ENCODE measurements around the gene ZNF469. TPM values are rescaled to one million over a fixed set of nuclear protein-coding genes. Genes with fewer than 3 reads are reported as not detected.

Gene ZNF469
- total and polyA plus RNA-seq, 2 donors (not counting 3 experiments of a cell fraction or from before 2014, with no cell fraction given), result 0.90 to 5.7 TPM

- DNase-seq (ENCODE audit: low read depth, low spot score), result no peak
- H3K27ac ChIP-seq (ENCODE audit: insufficient read depth, low read depth, low read length), result no peak overlapping the region
- CTCF ChIA-PET, result interaction anchor here (0.9 to 2.0 kb wide), 5 partner anchors 10 to 444 kb away, joined by 3 to 14 read pairs (median 3); partner anchors contain the start of gene ZNF469
- no TSS peak for BruUV-seq (replicated peaks)
- no peak overlapping the region for H3K9ac ChIP-seq (replicated peaks; ENCODE audit: extremely low read depth, insufficient read depth, low read length)
- H4K20me1 ChIP-seq (replicated peaks; ENCODE audit: control insufficient read depth, extremely low read depth, insufficient read depth, low read length), result no peaks in the 10 kb centered on the region
- no peaks in the 10 kb centered on the region for H3K27me3 ChIP-seq (ENCODE audit: control insufficient read depth in 2 of 2, insufficient read depth in 2 of 2, low read length in 2 of 2)
- POLR2A ChIA-PET, result interaction anchor here (0.9 kb wide), 1 partner anchor 477 kb away, joined by 3 read pairs; the partner anchor contains the start of gene BANP
- no peaks in the 10 kb centered on the region for H3K9me3 ChIP-seq (replicated peaks; ENCODE audit: control insufficient read depth, insufficient read depth, low read length)
- H3K79me2 ChIP-seq (ENCODE audit: control insufficient read depth, insufficient read depth, low read length), result peaks cover 7% of the 10 kb centered on the region
- H3K4me1 ChIP-seq (ENCODE audit: control insufficient read depth, extremely low read depth, insufficient read depth, low read length), result peaks cover 13% of the 10 kb centered on the region
- TF ChIP-seq EZH2 (IDR thresholded peaks at IDR 0.05; ENCODE audit: borderline replicate concordance, low read depth, low read length, severe bottlenecking) (no peak), MYC (IDR thresholded peaks at IDR 0.05; ENCODE audit: low read depth, low read length) (no peak), POLR2A (IDR thresholded peaks at IDR 0.05; ENCODE audit: low read depth, low read length) (no peak)
- TF ChIP-seq, protein P1, sequence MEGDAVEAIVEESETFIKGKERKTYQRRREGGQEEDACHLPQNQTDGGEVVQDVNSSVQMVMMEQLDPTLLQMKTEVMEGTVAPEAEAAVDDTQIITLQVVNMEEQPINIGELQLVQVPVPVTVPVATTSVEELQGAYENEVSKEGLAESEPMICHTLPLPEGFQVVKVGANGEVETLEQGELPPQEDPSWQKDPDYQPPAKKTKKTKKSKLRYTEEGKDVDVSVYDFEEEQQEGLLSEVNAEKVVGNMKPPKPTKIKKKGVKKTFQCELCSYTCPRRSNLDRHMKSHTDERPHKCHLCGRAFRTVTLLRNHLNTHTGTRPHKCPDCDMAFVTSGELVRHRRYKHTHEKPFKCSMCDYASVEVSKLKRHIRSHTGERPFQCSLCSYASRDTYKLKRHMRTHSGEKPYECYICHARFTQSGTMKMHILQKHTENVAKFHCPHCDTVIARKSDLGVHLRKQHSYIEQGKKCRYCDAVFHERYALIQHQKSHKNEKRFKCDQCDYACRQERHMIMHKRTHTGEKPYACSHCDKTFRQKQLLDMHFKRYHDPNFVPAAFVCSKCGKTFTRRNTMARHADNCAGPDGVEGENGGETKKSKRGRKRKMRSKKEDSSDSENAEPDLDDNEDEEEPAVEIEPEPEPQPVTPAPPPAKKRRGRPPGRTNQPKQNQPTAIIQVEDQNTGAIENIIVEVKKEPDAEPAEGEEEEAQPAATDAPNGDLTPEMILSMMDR (IDR thresholded peaks at IDR 0.05; ENCODE audit: extremely low read depth in 1 of 2, insufficient read depth in 1 of 2, low read depth in 1 of 2, low read length in 2 of 2), result no peak
- intact Hi-C loops (cut with micrococcal nuclease), result no loop called here
- H3K4me3 ChIP-seq (replicated peaks in 1 of 3; ENCODE audit: insufficient read depth in 1 of 3, low read depth in 1 of 3, low read length in 3 of 3), result no peak overlapping the region
- dilution Hi-C loops (cut with MboI; ENCODE audit: extremely low pct_ligation_motif_present, low sequenced_read_pairs), result no loop called here
- H3K9me1 ChIP-seq (replicated peaks; ENCODE audit: control insufficient read depth, extremely low read depth, insufficient read depth, low read length), result no peaks in the 10 kb centered on the region
- no peak overlapping the region for H3K4me2 ChIP-seq (ENCODE audit: insufficient read depth, low read length)
- H3K36me3 ChIP-seq (ENCODE audit: control insufficient read depth in 2 of 2, extremely low read depth in 1 of 2, insufficient read depth in 2 of 2, low read length in 2 of 2), result no peaks in the 10 kb centered on the region
- no peak overlapping the region for H2AFZ ChIP-seq (ENCODE audit: low read depth, low read length)
- FAIRE-seq, result no peak
Observed at GRCh38 chr16:88428156-88428555, 45.4 kb downstream of the ZNF469 start.

GRCh38 chr16:88428616-88429386 lies 46.0 kb downstream of the ZNF469 start:
- no peak for DNase-seq (ENCODE audit: low read depth, low spot score)
- no peak overlapping the region for H2AFZ ChIP-seq (ENCODE audit: low read depth, low read length)
- H3K9ac ChIP-seq (replicated peaks; ENCODE audit: extremely low read depth, insufficient read depth, low read length), result no peak overlapping the region
- intact Hi-C loops (cut with micrococcal nuclease), result no loop called here
- H3K79me2 ChIP-seq (ENCODE audit: control insufficient read depth, insufficient read depth, low read length), result peaks cover 7% of the 10 kb centered on the region
- H3K9me1 ChIP-seq (replicated peaks; ENCODE audit: control insufficient read depth, extremely low read depth, insufficient read depth, low read length), result no peaks in the 10 kb centered on the region
- ChIA-PET POLR2A (no interaction called here), CTCF (interaction anchor here (0.9 to 2.0 kb wide), 5 partner anchors 9 to 444 kb away, joined by 3 to 14 read pairs (median 4); no protein-coding TSS in a partner anchor)
- H3K9me3 ChIP-seq (replicated peaks; ENCODE audit: control insufficient read depth, insufficient read depth, low read length), result no peaks in the 10 kb centered on the region
- peaks cover 13% of the 10 kb centered on the region for H3K4me1 ChIP-seq (ENCODE audit: control insufficient read depth, extremely low read depth, insufficient read depth, low read length)
- no peak overlapping the region for H3K4me3 ChIP-seq (replicated peaks in 1 of 3; ENCODE audit: insufficient read depth in 1 of 3, low read depth in 1 of 3, low read length in 3 of 3)
- no peaks in the 10 kb centered on the region for H3K27me3 ChIP-seq (ENCODE audit: control insufficient read depth in 2 of 2, insufficient read depth in 2 of 2, low read length in 2 of 2)
- H4K20me1 ChIP-seq (replicated peaks; ENCODE audit: control insufficient read depth, extremely low read depth, insufficient read depth, low read length), result no peaks in the 10 kb centered on the region
- no peak overlapping the region for H3K4me2 ChIP-seq (ENCODE audit: insufficient read depth, low read length)
- FAIRE-seq, result no peak
- no peak for TF ChIP-seq POLR2AphosphoS5 (IDR thresholded peaks at IDR 0.05; ENCODE audit: insufficient read depth, low read depth, low read length)
- dilution Hi-C loops (cut with MboI; ENCODE audit: extremely low pct_ligation_motif_present, low sequenced_read_pairs), result no loop called here
- H3K36me3 ChIP-seq (ENCODE audit: control insufficient read depth in 2 of 2, extremely low read depth in 1 of 2, insufficient read depth in 2 of 2, low read length in 2 of 2), result no peaks in the 10 kb centered on the region
- no TSS peak for BruUV-seq (replicated peaks)
- H3K27ac ChIP-seq (ENCODE audit: insufficient read depth, low read depth, low read length), result no peak overlapping the region
